ENCODE results near the gene RCOR3.
"Not testable (repeated sequence)": the region's sequence is repeated elsewhere in the genome, so short reads cannot be mapped to it uniquely, and the experiment has no call there.

RCOR3 gene

GRCh38 chr1:211296396-211296795 lies 37.2 kb downstream of the RCOR3 start:
- TF ChIP-seq CTCF (IDR thresholded peaks at IDR 0.05; ENCODE audit: extremely low read depth, missing control alignments), result no peak
- no peak for DNase-seq (ENCODE audit: low spot score)

GRCh38 chr1:211305044-211305443 lies 45.9 kb downstream of the RCOR3 start:
- DNase-seq (ENCODE audit: low spot score), result peak; percentile 38
- TF ChIP-seq CTCF (IDR thresholded peaks at IDR 0.05; ENCODE audit: extremely low read depth, missing control alignments), result no peak

- no peak for DNase-seq (ENCODE audit: low spot score)
- TF ChIP-seq CTCF (IDR thresholded peaks at IDR 0.05; ENCODE audit: extremely low read depth, missing control alignments), result no peak
These were observed 50.5 kb downstream of the RCOR3 start for GRCh38 chr1:211309617-211310016.

- no peak for DNase-seq (ENCODE audit: low spot score)
- TF ChIP-seq CTCF (IDR thresholded peaks at IDR 0.05; ENCODE audit: extremely low read depth, missing control alignments), result no peak
These were observed 54.2 kb downstream of the RCOR3 start for GRCh38 chr1:211313392-211313791.

GRCh38 chr1:211318576-211319280 lies 59.6 kb downstream of the RCOR3 start:
- DNase-seq (ENCODE audit: low spot score), result no peak
- TF ChIP-seq CTCF (IDR thresholded peaks at IDR 0.05; ENCODE audit: extremely low read depth, missing control alignments), result no peak

GRCh38 chr1:211319892-211320291 lies 60.7 kb downstream of the RCOR3 start:
- no peak for TF ChIP-seq CTCF (IDR thresholded peaks at IDR 0.05; ENCODE audit: extremely low read depth, missing control alignments)
- no peak for DNase-seq (ENCODE audit: low spot score)

GRCh38 chr1:211320980-211321379 lies 61.8 kb downstream of the RCOR3 start:
- TF ChIP-seq CTCF (IDR thresholded peaks at IDR 0.05; ENCODE audit: extremely low read depth, missing control alignments), result no peak
- DNase-seq (ENCODE audit: low spot score), result no peak

GRCh38 chr1:211321646-211322045 lies 62.5 kb downstream of the RCOR3 start:
- not testable (repeated sequence) for DNase-seq (ENCODE audit: low spot score)
